Urinary bladder (tissue), 4 donors: ENCODE measurements around the gene DNAJB8. TPM values are rescaled to one million over a fixed set of nuclear protein-coding genes. Genes with fewer than 3 reads are reported as not detected.

ENCODE experiments used
- DNase-seq: peaks from one replicate; pipeline ENCODE4 v3.0.0-alpha.2; 2015; ENCODE audit errors: extremely low spot score
- H3K27ac ChIP-seq: one replicate; pipeline ENCODE4 v1.5.1; 2013; ENCODE audit warnings: low read depth, mild to moderate bottlenecking, moderate library complexity
- H3K36me3 ChIP-seq: one replicate; pipeline ENCODE4 v1.6.1; 2013; ENCODE audit warnings: mild to moderate bottlenecking, moderate library complexity; ENCODE audit not compliant: insufficient read depth
- H3K4me1 ChIP-seq: one replicate; pipeline ENCODE4 v1.6.1; 2013; ENCODE audit warnings: mild to moderate bottlenecking, moderate library complexity; ENCODE audit not compliant: insufficient read depth
- H3K4me3 ChIP-seq: one replicate; pipeline ENCODE4 v1.5.1; 2013; ENCODE audit warnings: low read depth, low read length
- WGBS: extraction: QIAGEN DNeasy Blood & Tissue Kit; methylation state at CpG from one replicate; pipeline ENCODE4 v1.1.7; 2013; 5-methylcytosine and 5-hydroxymethylcytosine counted together
- polyA plus RNA-seq: library from polyadenylated mRNA; stranded (reverse); fragments of 200-250 nt; gene quantifications from one replicate; pipeline ENCODE4 v1.2.3, GENCODE V29; 2013
- total RNA-seq: library from RNA; depleted of rRNA; stranded (reverse); fragments of >200 nt; gene quantifications from one replicate; pipeline ENCODE4 v1.2.3, GENCODE V29; 2014
- donor health status: healthy with polysubstance abuse.
- donor health status: healthy.

The DNAJB8 gene
- total and polyA plus RNA-seq, 2 donors = not detected

- Histone ChIP-seq H3K4me3 (no peak overlapping the region), H3K4me1 (no peaks in the 10 kb centered on the region), H3K27ac (no peak overlapping the region), H3K36me3 (no peaks in the 10 kb centered on the region)
- DNase-seq = no peak
- WGBS = 45% methylated on average over 4 of the region's 4 CpGs
These were observed 7.0 kb upstream of the DNAJB8 start for GRCh38 chr3:128473737-128474136.

GRCh38 chr3:128473180-128473519 lies 6.5 kb upstream of the DNAJB8 start:
- 34% methylated on average over 6 of the region's 6 CpGs for WGBS
- no peak for DNase-seq
- Histone ChIP-seq H3K4me3 (no peak overlapping the region), H3K4me1 (no peaks in the 10 kb centered on the region), H3K27ac (no peak overlapping the region), H3K36me3 (no peaks in the 10 kb centered on the region)

GRCh38 chr3:128472449-128473179 lies 5.9 kb upstream of the DNAJB8 start:
- 76% methylated on average over 13 of the region's 13 CpGs for WGBS
- Histone ChIP-seq H3K4me1 (no peaks in the 10 kb centered on the region), H3K36me3 (no peaks in the 10 kb centered on the region), H3K27ac (no peak overlapping the region), H3K4me3 (no peak overlapping the region)
- DNase-seq = no peak

- DNase-seq = no peak
- Histone ChIP-seq H3K4me1 (no peaks in the 10 kb centered on the region), H3K27ac (no peak overlapping the region), H3K36me3 (no peaks in the 10 kb centered on the region), H3K4me3 (no peak overlapping the region)
- 80% methylated on average over 3 of the region's 3 CpGs for WGBS
These were observed 5.0 kb upstream of the DNAJB8 start for GRCh38 chr3:128471720-128472119.

- no peaks in the 10 kb centered on the region for H3K36me3 ChIP-seq
- no peak overlapping the region for H3K27ac ChIP-seq
- no peak for DNase-seq
- no peak overlapping the region for H3K4me3 ChIP-seq
- WGBS = 78% methylated on average over 2 of the region's 2 CpGs
- H3K4me1 ChIP-seq = no peaks in the 10 kb centered on the region
These were observed 4.4 kb upstream of the DNAJB8 start for GRCh38 chr3:128471110-128471509.

- H3K27ac ChIP-seq = no peak overlapping the region
- no peaks in the 10 kb centered on the region for H3K4me1 ChIP-seq
- WGBS = 67% methylated on average over 13 of the region's 13 CpGs
- no peak for DNase-seq
- no peaks in the 10 kb centered on the region for H3K36me3 ChIP-seq
- H3K4me3 ChIP-seq = no peak overlapping the region
These were observed 3.6 kb upstream of the DNAJB8 start for GRCh38 chr3:128470134-128470899.

- Histone ChIP-seq H3K4me3 (no peak overlapping the region), H3K4me1 (no peaks in the 10 kb centered on the region), H3K27ac (no peak overlapping the region), H3K36me3 (no peaks in the 10 kb centered on the region)
- DNase-seq = no peak
- WGBS = 82% methylated on average over 6 of the region's 6 CpGs
These were observed 2.9 kb upstream of the DNAJB8 start for GRCh38 chr3:128469556-128469955.

GRCh38 chr3:128468791-128469527 lies 2.3 kb upstream of the DNAJB8 start:
- 93% methylated on average over 10 of the region's 10 CpGs for WGBS
- no peak overlapping the region for H3K4me3 ChIP-seq
- no peaks in the 10 kb centered on the region for H3K4me1 ChIP-seq
- H3K27ac ChIP-seq = no peak overlapping the region
- no peaks in the 10 kb centered on the region for H3K36me3 ChIP-seq
- DNase-seq = no peak

- H3K4me3 ChIP-seq = no peak overlapping the region
- H3K36me3 ChIP-seq = no peaks in the 10 kb centered on the region
- H3K27ac ChIP-seq = no peak overlapping the region
- no peaks in the 10 kb centered on the region for H3K4me1 ChIP-seq
- no peak for DNase-seq
- 74% methylated on average over 17 of the region's 17 CpGs for WGBS
These were observed 1.6 kb upstream of the DNAJB8 start for GRCh38 chr3:128468285-128468790.

GRCh38 chr3:128464702-128465101 lies 2.0 kb downstream of the DNAJB8 start:
- 34% methylated on average over 1 of the region's 1 CpG for WGBS
- no peaks in the 10 kb centered on the region for H3K4me1 ChIP-seq

GRCh38 chr3:128464188-128464587 lies 2.5 kb downstream of the DNAJB8 start:
- H3K27ac ChIP-seq = no peak overlapping the region
- 68% methylated on average over 7 of the region's 7 CpGs for WGBS
- H3K4me3 ChIP-seq = no peak overlapping the region
- H3K4me1 ChIP-seq = no peaks in the 10 kb centered on the region
- DNase-seq = no peak
- no peaks in the 10 kb centered on the region for H3K36me3 ChIP-seq

More at GRCh38 chr3:128464702-128465101, 2.0 kb downstream of the DNAJB8 start:
- Histone ChIP-seq H3K27ac (no peak overlapping the region), H3K4me3 (no peak overlapping the region), H3K36me3 (no peaks in the 10 kb centered on the region)
- no peak for DNase-seq

GRCh38 chr3:128463771-128464170 lies 2.9 kb downstream of the DNAJB8 start:
- Histone ChIP-seq H3K4me1 (no peaks in the 10 kb centered on the region), H3K4me3 (no peak overlapping the region), H3K36me3 (no peaks in the 10 kb centered on the region), H3K27ac (no peak overlapping the region)
- WGBS = 92% methylated on average over 10 of the region's 10 CpGs
- DNase-seq = no peak

- no peak overlapping the region for H3K27ac ChIP-seq
- H3K4me3 ChIP-seq = no peak overlapping the region
- H3K36me3 ChIP-seq = no peaks in the 10 kb centered on the region
- no peaks in the 10 kb centered on the region for H3K4me1 ChIP-seq
- no peak for DNase-seq
- WGBS = 74% methylated on average over 11 of the region's 11 CpGs
These were observed 3.3 kb downstream of the DNAJB8 start for GRCh38 chr3:128463354-128463753.
